HepG2 (cell line): ENCODE results near the gene KLHL11. TPM values are rescaled to one million over a fixed set of nuclear protein-coding genes. Genes with fewer than 3 reads are reported as not detected.
A peak's percentile ranks its signal among the peaks of the same experiment; 100 is the strongest.

Experiments used
- ARNT2 ChIP-seq: sonication (generic); formaldehyde crosslinking; IDR thresholded peaks from 2 replicates; pipeline ENCODE4 v1.8.0; 2022; ENCODE audit warnings: mild to moderate bottlenecking, low read depth, missing genetic modification reagents, moderate library complexity
- ATM ChIP-seq: fragments of 450-650 bp; IDR thresholded peaks from 2 replicates; pipeline ENCODE4 v1.7.1; 2017; ENCODE audit warnings: mild to moderate bottlenecking, borderline replicate concordance
- EEA1 ChIP-seq: sonication (generic); formaldehyde crosslinking; IDR thresholded peaks from 2 replicates; pipeline ENCODE4 v1.5.1; 2020; ENCODE audit warnings: mild to moderate bottlenecking, missing genetic modification reagents, borderline replicate concordance
- GATA4 ChIP-seq: sonication (generic); IDR thresholded peaks from 2 replicates; pipeline ENCODE4 v1.6.1; 2016; ENCODE audit warnings: antibody characterized with exemption, low read depth, borderline replicate concordance
- MED13 ChIP-seq: sonication (generic); formaldehyde crosslinking; IDR thresholded peaks from 2 replicates; pipeline ENCODE4 v1.5.0; 2020; ENCODE audit warnings: missing genetic modification reagents
- MXI1 ChIP-seq: IDR thresholded peaks from 3 replicates; pipeline ENCODE4 v1.6.1; 2012; ENCODE audit warnings: low read depth, low read length, inconsistent platforms, borderline replicate concordance
- NFE2L2 ChIP-seq: fragments of 150-350 bp; IDR thresholded peaks from 2 replicates; pipeline ENCODE4 v1.6.1; 2014; ENCODE audit warnings: low read length
- ZNF121 ChIP-seq: sonication (generic); formaldehyde crosslinking; IDR thresholded peaks from 2 replicates; pipeline ENCODE4 v1.5.0; 2020; ENCODE audit warnings: mild to moderate bottlenecking, missing genetic modification reagents
- ZNF564 ChIP-seq: sonication (generic); formaldehyde crosslinking; IDR thresholded peaks from 2 replicates; pipeline ENCODE4 v1.8.1; 2023; ENCODE audit warnings: mild to moderate bottlenecking, missing genetic modification reagents
- ZNF768 ChIP-seq: sonication (generic); formaldehyde crosslinking; IDR thresholded peaks from 2 replicates; pipeline ENCODE4 v1.4.0; 2020; ENCODE audit warnings: missing genetic modification reagents
- polyA plus RNA-seq, 8 experiments: library from polyadenylated mRNA; depleted of rRNA in 3 of 8; stranded (reverse) in 7 of 8; unstranded in 1 of 8; fragments of >200 nt; fragmentation: Illumina TruSeq in 4 of 8; extraction: Trizol in 4 of 8; gene quantifications; 2 replicates each; pipeline versions ENCODE4 v1.2.1 to v1.2.3, GENCODE V29; 2011 to 2016; ENCODE audit warnings: low read depth in 4 of 8, missing spikeins in 1 of 8, mixed read lengths in 1 of 8; ENCODE audit not compliant: insufficient read depth in 1 of 8
- total RNA-seq, 5 experiments: library from RNA; depleted of rRNA; stranded (reverse); fragments of >200 nt; fragmentation: Illumina TruSeq; extraction: Trizol; gene quantifications; 2 replicates each; pipeline ENCODE4 v1.2.3, GENCODE V29; 2016; ENCODE audit warnings: low read depth in 1 of 5
- TF ChIP-seq, protein P1 (sequence below): sonication (generic); formaldehyde crosslinking; IDR thresholded peaks from 2 replicates; pipeline ENCODE4 v1.5.1; 2020; ENCODE audit warnings: missing genetic modification reagents, mild to moderate bottlenecking, borderline replicate concordance
- TF ChIP-seq, protein P2 (sequence below): sonication (generic); formaldehyde crosslinking; IDR thresholded peaks from 2 replicates; pipeline ENCODE4 v1.4.0; 2020; ENCODE audit warnings: low read depth, missing genetic modification reagents
- TF ChIP-seq, protein P3 (sequence below): sonication (generic); formaldehyde crosslinking; IDR thresholded peaks from 2 replicates; pipeline ENCODE4 v1.5.1; 2020; ENCODE audit warnings: missing genetic modification reagents, mild to moderate bottlenecking, borderline replicate concordance
- TF ChIP-seq, protein P4 (sequence below): sonication (generic); formaldehyde crosslinking; IDR thresholded peaks from 2 replicates; pipeline ENCODE4 v1.4.0; 2020; ENCODE audit warnings: missing genetic modification reagents, borderline replicate concordance
- TF ChIP-seq, protein P5 (sequence below): sonication (generic); formaldehyde crosslinking; IDR thresholded peaks from 2 replicates; pipeline ENCODE4 v1.4.0; 2020; ENCODE audit warnings: missing genetic modification reagents

Gene KLHL11
- total and polyA plus RNA-seq, 2 of the 13 experiments (the other 11 are each of a cell fraction or from before 2014, with no cell fraction given), result 7.7 to 27.5 TPM

DNA sequence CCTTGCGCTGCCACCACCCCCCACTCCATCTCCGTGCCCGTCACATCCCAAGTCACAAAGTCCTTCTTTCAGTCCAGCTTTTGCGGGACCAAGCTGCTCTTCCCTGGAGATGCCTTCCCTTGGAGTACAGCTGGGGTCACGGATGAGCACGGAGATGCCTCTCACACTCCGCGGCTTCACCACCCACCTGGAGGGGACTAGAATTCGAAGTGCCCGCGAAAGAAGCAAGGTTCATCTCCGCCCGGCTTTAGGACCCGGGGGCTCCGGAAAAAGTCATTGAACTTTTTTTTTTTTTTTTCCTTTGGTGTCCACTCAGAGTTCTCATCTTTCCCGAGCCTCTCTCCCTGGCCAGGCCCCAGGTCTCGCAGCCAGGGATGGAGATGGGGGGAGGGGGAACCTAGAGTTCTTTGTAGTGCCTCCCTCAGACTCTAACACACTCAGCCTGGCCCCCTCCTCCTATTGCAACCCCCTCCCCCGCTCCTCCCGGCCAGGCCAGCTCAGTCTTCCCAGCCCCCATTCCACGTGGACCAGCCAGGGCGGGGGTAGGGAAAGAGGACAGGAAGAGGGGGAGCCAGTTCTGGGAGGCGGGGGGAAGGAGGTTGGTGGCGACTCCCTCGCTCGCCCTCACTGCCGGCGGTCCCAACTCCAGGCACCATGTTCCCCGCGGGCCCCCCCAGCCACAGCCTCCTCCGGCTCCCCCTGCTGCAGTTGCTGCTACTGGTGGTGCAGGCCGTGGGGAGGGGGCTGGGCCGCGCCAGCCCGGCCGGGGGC lies 52.7 kb downstream of the KLHL11 start, which contains the start of gene FKBP10 (continued):
- TF ChIP-seq, protein P1, sequence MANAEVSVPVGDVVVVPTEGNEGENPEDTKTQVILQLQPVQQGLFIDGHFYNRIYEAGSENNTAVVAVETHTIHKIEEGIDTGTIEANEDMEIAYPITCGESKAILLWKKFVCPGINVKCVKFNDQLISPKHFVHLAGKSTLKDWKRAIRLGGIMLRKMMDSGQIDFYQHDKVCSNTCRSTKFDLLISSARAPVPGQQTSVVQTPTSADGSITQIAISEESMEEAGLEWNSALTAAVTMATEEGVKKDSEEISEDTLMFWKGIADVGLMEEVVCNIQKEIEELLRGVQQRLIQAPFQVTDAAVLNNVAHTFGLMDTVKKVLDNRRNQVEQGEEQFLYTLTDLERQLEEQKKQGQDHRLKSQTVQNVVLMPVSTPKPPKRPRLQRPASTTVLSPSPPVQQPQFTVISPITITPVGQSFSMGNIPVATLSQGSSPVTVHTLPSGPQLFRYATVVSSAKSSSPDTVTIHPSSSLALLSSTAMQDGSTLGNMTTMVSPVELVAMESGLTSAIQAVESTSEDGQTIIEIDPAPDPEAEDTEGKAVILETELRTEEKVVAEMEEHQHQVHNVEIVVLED, result no peak
- TF ChIP-seq EEA1 (CRISPR knock-in tag), result 0 out of 2 replicates have a peak, but pooled peaks have one; percentile 1
- 0 out of 2 replicates have a peak, but pooled peaks have one; percentile 11 for TF ChIP-seq ZNF121
- TF ChIP-seq, protein P2, sequence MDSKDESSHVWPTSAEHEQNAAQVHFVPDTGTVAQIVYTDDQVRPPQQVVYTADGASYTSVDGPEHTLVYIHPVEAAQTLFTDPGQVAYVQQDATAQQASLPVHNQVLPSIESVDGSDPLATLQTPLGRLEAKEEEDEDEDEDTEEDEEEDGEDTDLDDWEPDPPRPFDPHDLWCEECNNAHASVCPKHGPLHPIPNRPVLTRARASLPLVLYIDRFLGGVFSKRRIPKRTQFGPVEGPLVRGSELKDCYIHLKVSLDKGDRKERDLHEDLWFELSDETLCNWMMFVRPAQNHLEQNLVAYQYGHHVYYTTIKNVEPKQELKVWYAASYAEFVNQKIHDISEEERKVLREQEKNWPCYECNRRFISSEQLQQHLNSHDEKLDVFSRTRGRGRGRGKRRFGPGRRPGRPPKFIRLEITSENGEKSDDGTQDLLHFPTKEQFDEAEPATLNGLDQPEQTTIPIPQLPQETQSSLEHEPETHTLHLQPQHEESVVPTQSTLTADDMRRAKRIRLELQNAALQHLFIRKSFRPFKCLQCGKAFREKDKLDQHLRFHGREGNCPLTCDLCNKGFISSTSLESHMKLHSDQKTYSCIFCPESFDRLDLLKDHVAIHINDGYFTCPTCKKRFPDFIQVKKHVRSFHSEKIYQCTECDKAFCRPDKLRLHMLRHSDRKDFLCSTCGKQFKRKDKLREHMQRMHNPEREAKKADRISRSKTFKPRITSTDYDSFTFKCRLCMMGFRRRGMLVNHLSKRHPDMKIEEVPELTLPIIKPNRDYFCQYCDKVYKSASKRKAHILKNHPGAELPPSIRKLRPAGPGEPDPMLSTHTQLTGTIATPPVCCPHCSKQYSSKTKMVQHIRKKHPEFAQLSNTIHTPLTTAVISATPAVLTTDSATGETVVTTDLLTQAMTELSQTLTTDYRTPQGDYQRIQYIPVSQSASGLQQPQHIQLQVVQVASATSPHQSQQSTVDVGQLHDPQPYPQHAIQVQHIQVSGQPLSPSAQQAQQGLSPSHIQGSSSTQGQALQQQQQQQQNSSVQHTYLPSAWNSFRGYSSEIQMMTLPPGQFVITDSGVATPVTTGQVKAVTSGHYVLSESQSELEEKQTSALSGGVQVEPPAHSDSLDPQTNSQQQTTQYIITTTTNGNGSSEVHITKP, result peak; percentile 83
- TF ChIP-seq MXI1, result peak; percentile 85; the same call in 2 of the 3 replicates
- TF ChIP-seq NFE2L2, result no peak
- TF ChIP-seq ATM, result no peak
- peak; percentile 69 for TF ChIP-seq GATA4
- peak; percentile 33; the same call in 1 of the 2 replicates for TF ChIP-seq ZNF768 (CRISPR knock-in tag)
- TF ChIP-seq ZNF564 (CRISPR knock-in tag), result 0 out of 2 replicates have a peak, but pooled peaks have one; percentile 24
- TF ChIP-seq MED13, result peak; percentile 46; the same call in 1 of the 2 replicates
- TF ChIP-seq, protein P3, sequence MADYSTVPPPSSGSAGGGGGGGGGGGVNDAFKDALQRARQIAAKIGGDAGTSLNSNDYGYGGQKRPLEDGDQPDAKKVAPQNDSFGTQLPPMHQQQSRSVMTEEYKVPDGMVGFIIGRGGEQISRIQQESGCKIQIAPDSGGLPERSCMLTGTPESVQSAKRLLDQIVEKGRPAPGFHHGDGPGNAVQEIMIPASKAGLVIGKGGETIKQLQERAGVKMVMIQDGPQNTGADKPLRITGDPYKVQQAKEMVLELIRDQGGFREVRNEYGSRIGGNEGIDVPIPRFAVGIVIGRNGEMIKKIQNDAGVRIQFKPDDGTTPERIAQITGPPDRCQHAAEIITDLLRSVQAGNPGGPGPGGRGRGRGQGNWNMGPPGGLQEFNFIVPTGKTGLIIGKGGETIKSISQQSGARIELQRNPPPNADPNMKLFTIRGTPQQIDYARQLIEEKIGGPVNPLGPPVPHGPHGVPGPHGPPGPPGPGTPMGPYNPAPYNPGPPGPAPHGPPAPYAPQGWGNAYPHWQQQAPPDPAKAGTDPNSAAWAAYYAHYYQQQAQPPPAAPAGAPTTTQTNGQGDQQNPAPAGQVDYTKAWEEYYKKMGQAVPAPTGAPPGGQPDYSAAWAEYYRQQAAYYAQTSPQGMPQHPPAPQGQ, result no peak
- peak; percentile 76; the same call in 1 of the 2 replicates for TF ChIP-seq ARNT2 (CRISPR knock-in tag)
- TF ChIP-seq, protein P4, sequence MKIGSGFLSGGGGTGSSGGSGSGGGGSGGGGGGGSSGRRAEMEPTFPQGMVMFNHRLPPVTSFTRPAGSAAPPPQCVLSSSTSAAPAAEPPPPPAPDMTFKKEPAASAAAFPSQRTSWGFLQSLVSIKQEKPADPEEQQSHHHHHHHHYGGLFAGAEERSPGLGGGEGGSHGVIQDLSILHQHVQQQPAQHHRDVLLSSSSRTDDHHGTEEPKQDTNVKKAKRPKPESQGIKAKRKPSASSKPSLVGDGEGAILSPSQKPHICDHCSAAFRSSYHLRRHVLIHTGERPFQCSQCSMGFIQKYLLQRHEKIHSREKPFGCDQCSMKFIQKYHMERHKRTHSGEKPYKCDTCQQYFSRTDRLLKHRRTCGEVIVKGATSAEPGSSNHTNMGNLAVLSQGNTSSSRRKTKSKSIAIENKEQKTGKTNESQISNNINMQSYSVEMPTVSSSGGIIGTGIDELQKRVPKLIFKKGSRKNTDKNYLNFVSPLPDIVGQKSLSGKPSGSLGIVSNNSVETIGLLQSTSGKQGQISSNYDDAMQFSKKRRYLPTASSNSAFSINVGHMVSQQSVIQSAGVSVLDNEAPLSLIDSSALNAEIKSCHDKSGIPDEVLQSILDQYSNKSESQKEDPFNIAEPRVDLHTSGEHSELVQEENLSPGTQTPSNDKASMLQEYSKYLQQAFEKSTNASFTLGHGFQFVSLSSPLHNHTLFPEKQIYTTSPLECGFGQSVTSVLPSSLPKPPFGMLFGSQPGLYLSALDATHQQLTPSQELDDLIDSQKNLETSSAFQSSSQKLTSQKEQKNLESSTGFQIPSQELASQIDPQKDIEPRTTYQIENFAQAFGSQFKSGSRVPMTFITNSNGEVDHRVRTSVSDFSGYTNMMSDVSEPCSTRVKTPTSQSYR (CRISPR knock-in tag), result peak; percentile 97
- TF ChIP-seq, protein P5, sequence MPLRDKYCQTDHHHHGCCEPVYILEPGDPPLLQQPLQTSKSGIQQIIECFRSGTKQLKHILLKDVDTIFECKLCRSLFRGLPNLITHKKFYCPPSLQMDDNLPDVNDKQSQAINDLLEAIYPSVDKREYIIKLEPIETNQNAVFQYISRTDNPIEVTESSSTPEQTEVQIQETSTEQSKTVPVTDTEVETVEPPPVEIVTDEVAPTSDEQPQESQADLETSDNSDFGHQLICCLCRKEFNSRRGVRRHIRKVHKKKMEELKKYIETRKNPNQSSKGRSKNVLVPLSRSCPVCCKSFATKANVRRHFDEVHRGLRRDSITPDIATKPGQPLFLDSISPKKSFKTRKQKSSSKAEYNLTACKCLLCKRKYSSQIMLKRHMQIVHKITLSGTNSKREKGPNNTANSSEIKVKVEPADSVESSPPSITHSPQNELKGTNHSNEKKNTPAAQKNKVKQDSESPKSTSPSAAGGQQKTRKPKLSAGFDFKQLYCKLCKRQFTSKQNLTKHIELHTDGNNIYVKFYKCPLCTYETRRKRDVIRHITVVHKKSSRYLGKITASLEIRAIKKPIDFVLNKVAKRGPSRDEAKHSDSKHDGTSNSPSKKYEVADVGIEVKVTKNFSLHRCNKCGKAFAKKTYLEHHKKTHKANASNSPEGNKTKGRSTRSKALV (CRISPR knock-in tag), result no peak
